SU-DHL-6 (cell line): ENCODE results near the gene IL6ST.
"Not testable (repeated sequence)": the region's sequence is repeated elsewhere in the genome, so short reads cannot be mapped to it uniquely, and the experiment has no call there.

ENCODE experiments used
- CTCF ChIP-seq: fragments of 200-600 bp; sonication (generic); IDR thresholded peaks from one replicate; pipeline ENCODE4 v1.5.1; 2017; ENCODE audit warnings: antibody characterized with exemption, mild to moderate bottlenecking, low read length, moderate library complexity; ENCODE audit not compliant: insufficient read depth, poor library complexity, severe bottlenecking
- EZH2phosphoT487 ChIP-seq: fragments of 200-600 bp; sonication (generic), shearing (Covaris generic); conservative IDR thresholded peaks from 2 replicates; pipeline ENCODE4 v1.6.1; 2018; ENCODE audit warnings: mild to moderate bottlenecking, antibody characterized with exemption, low read length, moderate library complexity, mixed read lengths

GRCh38 chr5:56000221-56000620 is 5.5 kb upstream of the IL6ST start:
- not testable (repeated sequence) for TF ChIP-seq CTCF, EZH2phosphoT487
